HG02798 (cell line): ENCODE measurements around the gene EIPR1.
A peak's percentile ranks its signal among the peaks of the same experiment; 100 is the strongest.
"Not testable (repeated sequence)": the region's sequence is repeated elsewhere in the genome, so short reads cannot be mapped to it uniquely, and the experiment has no call there.

Source experiments
- ATAC-seq: cut with Tn5 transposase; IDR thresholded peaks from one replicate; pipeline ENCODE4 v1.9.1; 2021; ENCODE audit warnings: mild to moderate bottlenecking; ENCODE audit not compliant: unreplicated experiment, poor library complexity

Gene EIPR1

GRCh38 chr2:3404349-3404894 lies 26.8 kb upstream of the EIPR1 start:
- ATAC-seq = no peak

GRCh38 chr2:3403587-3404334 lies 26.1 kb upstream of the EIPR1 start:
- peak; percentile 100 for ATAC-seq

- no peak for ATAC-seq
Observed at GRCh38 chr2:3399829-3400228, 22.2 kb upstream of the EIPR1 start.

- no peak for ATAC-seq
Observed at GRCh38 chr2:3399381-3399780, 21.8 kb upstream of the EIPR1 start.

GRCh38 chr2:3398857-3399256 lies 21.2 kb upstream of the EIPR1 start:
- no peak for ATAC-seq

GRCh38 chr2:3396920-3397559 lies 19.4 kb upstream of the EIPR1 start:
- peak; percentile 82 for ATAC-seq

- no peak for ATAC-seq
Observed at GRCh38 chr2:3392216-3392615, 14.6 kb upstream of the EIPR1 start.

GRCh38 chr2:3390041-3390440 lies 12.4 kb upstream of the EIPR1 start:
- ATAC-seq = no peak

- ATAC-seq = no peak
Observed at GRCh38 chr2:3389193-3389592, 11.6 kb upstream of the EIPR1 start.

GRCh38 chr2:3388412-3388738 lies 10.8 kb upstream of the EIPR1 start:
- ATAC-seq = no peak

GRCh38 chr2:3387644-3388411 lies 10.2 kb upstream of the EIPR1 start:
- ATAC-seq = no peak

- no peak for ATAC-seq
Observed at GRCh38 chr2:3387011-3387410, 9.4 kb upstream of the EIPR1 start.

- ATAC-seq = no peak
Observed at GRCh38 chr2:3386448-3386958, 8.9 kb upstream of the EIPR1 start.

- ATAC-seq = peak; percentile 83
Observed at GRCh38 chr2:3379647-3380534, 2.3 kb upstream of the EIPR1 start, which contains the start of gene TRAPPC12. TSS of gene TRAPPC12 (plus strand) at chr2:3379694. CDS start at chr2:3387624, 7,930 bp downstream.

- no peak for ATAC-seq
Observed at GRCh38 chr2:3379339-3379646, 1.7 kb upstream of the EIPR1 start.

- peak; percentile 14 for ATAC-seq
Observed at GRCh38 chr2:3377279-3377611, 373 bp downstream of the EIPR1 start.

GRCh38 chr2:3376821-3377220 lies 797 bp downstream of the EIPR1 start:
- no peak for ATAC-seq

GRCh38 chr2:3369340-3370181 lies 8.1 kb downstream of the EIPR1 start:
- not testable (repeated sequence) for ATAC-seq

- ATAC-seq = no peak
Observed at GRCh38 chr2:3368261-3368722, 9.3 kb downstream of the EIPR1 start.
